GM12864 (cell line): ENCODE results near the gene DUS4L.
"Not testable (repeated sequence)": the region's sequence is repeated elsewhere in the genome, so short reads cannot be mapped to it uniquely, and the experiment has no call there.

Source experiments
- DNase-seq: peaks from one replicate; pipeline ENCODE4 v3.0.0-alpha.2; 2011; ENCODE audit warnings: low read depth
- H3K4me3 ChIP-seq: 2 replicates; pipeline ENCODE4 v1.5.1; 2011; ENCODE audit warnings: mild to moderate bottlenecking, low read depth, low read length, control low read depth
- CTCF ChIP-seq: IDR thresholded peaks from 2 replicates; pipeline ENCODE4 v1.5.1; 2011; ENCODE audit warnings: low read depth, mild to moderate bottlenecking, moderate library complexity, low read length, control low read depth, inconsistent platforms; ENCODE audit errors: missing control alignments

Gene DUS4L

GRCh38 chr7:107563775-107564552, at the start of gene DUS4L, which contains the start of gene COG5:
TSS of gene DUS4L (plus strand) at chr7:107563971. CDS start at chr7:107567071, 3,100 bp downstream.
TSS of gene COG5 (minus strand) at chr7:107563920. CDS start at chr7:107563896, 24 bp downstream.
- DNase-seq = no peak
- TF ChIP-seq CTCF = no peak
- H3K4me3 ChIP-seq = peak within 1 kb of the TSS; percentile 85

GRCh38 chr7:107526672-107527071, 37.1 kb upstream of the DUS4L start:
- DNase-seq = no peak
- no peak for TF ChIP-seq CTCF
- H3K4me3 ChIP-seq = no peak overlapping the region

GRCh38 chr7:107527196-107527595, 36.6 kb upstream of the DUS4L start:
- H3K4me3 ChIP-seq = no peak overlapping the region
- no peak for DNase-seq
- TF ChIP-seq CTCF = no peak

- no peak overlapping the region for H3K4me3 ChIP-seq
- DNase-seq = no peak
- TF ChIP-seq CTCF = no peak
These were observed 35.3 kb upstream of the DUS4L start for GRCh38 chr7:107528461-107528860.

GRCh38 chr7:107530751-107531150, 33.0 kb upstream of the DUS4L start:
- TF ChIP-seq CTCF = no peak
- DNase-seq = no peak
- H3K4me3 ChIP-seq = no peak overlapping the region

- no peak overlapping the region for H3K4me3 ChIP-seq
- TF ChIP-seq CTCF = no peak
- no peak for DNase-seq
These were observed 29.6 kb upstream of the DUS4L start for GRCh38 chr7:107534139-107534538.

GRCh38 chr7:107537228-107537627, 26.5 kb upstream of the DUS4L start:
- DNase-seq, H3K4me3 ChIP-seq: not testable (repeated sequence)
